A673 (cell line): ENCODE results near the gene DROSHA. TPM values are rescaled to one million over a fixed set of nuclear protein-coding genes. Genes with fewer than 3 reads are reported as not detected.

Experiments used
- BruUV-seq: library from RNA; stranded (reverse); fragments of 400-500 nt; replicated peaks from 2 replicates; lab custom pipeline; 2021; lab: Mats Ljungman, UMichigan
- CTCF ChIA-PET: fragments of 300-600 bp; sonication (Branson Sonifier 250); formaldehyde crosslinking; loops from one replicate; lab custom pipeline; 2022; ENCODE audit warnings: antibody characterized with exemption; lab: Charles Lee
- POLR2A ChIA-PET: fragments of 300-600 bp; sonication (Branson Sonifier 250); formaldehyde crosslinking; loops from one replicate; lab custom pipeline; 2022; ENCODE audit warnings: antibody characterized with exemption; ENCODE audit not compliant: low non-redundant PET; lab: Charles Lee
- DNase-seq: peaks from one replicate; pipeline ENCODE4 v3.0.0-alpha.2; 2015; ENCODE audit warnings: low spot score
- H3K27ac ChIP-seq: fragments of 200-600 bp; sonication (generic); 2 replicates; pipeline ENCODE4 v1.5.1; 2016; ENCODE audit warnings: mixed run types, low read depth, mild to moderate bottlenecking, mixed read lengths, antibody characterized with exemption, low read length; ENCODE audit not compliant: poor library complexity, severe bottlenecking
- H3K27me3 ChIP-seq: fragments of 200-600 bp; sonication (generic); replicated peaks from 2 replicates; pipeline ENCODE4 v1.6.1; 2017; ENCODE audit warnings: mixed run types, low read depth, mild to moderate bottlenecking, mixed read lengths, antibody characterized with exemption, low read length; ENCODE audit not compliant: insufficient read depth, poor library complexity
- H3K36me3 ChIP-seq: fragments of 200-600 bp; sonication (generic); 2 replicates; pipeline ENCODE4 v1.6.1; 2016; ENCODE audit warnings: mixed run types, mild to moderate bottlenecking, mixed read lengths, antibody characterized with exemption, low read length; ENCODE audit not compliant: insufficient read depth, poor library complexity, severe bottlenecking
- H3K4me1 ChIP-seq: fragments of 200-600 bp; sonication (generic); 2 replicates; pipeline ENCODE4 v1.6.1; 2017; ENCODE audit warnings: mixed run types, mild to moderate bottlenecking, mixed read lengths, antibody characterized with exemption, low read length; ENCODE audit not compliant: insufficient read depth, poor library complexity, severe bottlenecking
- H3K4me3 ChIP-seq: fragments of 200-600 bp; sonication (generic); 2 replicates; pipeline ENCODE4 v1.5.1; 2016; ENCODE audit warnings: low read depth, mixed run types, mild to moderate bottlenecking, mixed read lengths, low read length; ENCODE audit not compliant: poor library complexity, severe bottlenecking
- H3K9me3 ChIP-seq: fragments of 200-600 bp; sonication (generic); 2 replicates; pipeline ENCODE4 v1.6.1; 2016; ENCODE audit warnings: mixed run types, low read depth, mild to moderate bottlenecking, mixed read lengths, antibody characterized with exemption, low read length; ENCODE audit not compliant: poor library complexity, severe bottlenecking
- EZH2 ChIP-seq: fragments of 200-600 bp; sonication (generic); IDR thresholded peaks from 2 replicates; pipeline ENCODE4 v1.6.1; 2017; ENCODE audit warnings: borderline replicate concordance, low read depth, mild to moderate bottlenecking, mixed read lengths, antibody characterized with exemption, low read length; ENCODE audit not compliant: poor library complexity, severe bottlenecking
- intact Hi-C: fragments of 100-400 bp; cut with micrococcal nuclease; formaldehyde crosslinking; loops from one replicate; pipeline ENCODE4 v1.10.0; 2022; ENCODE audit not compliant: unreplicated experiment
- total RNA-seq: library from RNA; stranded (reverse); gene quantifications from 2 replicates; pipeline ENCODE4 v1.2.3, GENCODE V29; 2021
- TF ChIP-seq, protein P1 (sequence below): fragments of 300-800, 200-600 bp; sonication (generic); conservative IDR thresholded peaks from 2 replicates; pipeline ENCODE4 v1.5.1; 2017; ENCODE audit warnings: low read depth, mild to moderate bottlenecking, antibody characterized with exemption, low read length, moderate library complexity, mixed read lengths

DROSHA gene
- total RNA-seq, 1 experiment from 2014 or later: 143 TPM

DNA sequence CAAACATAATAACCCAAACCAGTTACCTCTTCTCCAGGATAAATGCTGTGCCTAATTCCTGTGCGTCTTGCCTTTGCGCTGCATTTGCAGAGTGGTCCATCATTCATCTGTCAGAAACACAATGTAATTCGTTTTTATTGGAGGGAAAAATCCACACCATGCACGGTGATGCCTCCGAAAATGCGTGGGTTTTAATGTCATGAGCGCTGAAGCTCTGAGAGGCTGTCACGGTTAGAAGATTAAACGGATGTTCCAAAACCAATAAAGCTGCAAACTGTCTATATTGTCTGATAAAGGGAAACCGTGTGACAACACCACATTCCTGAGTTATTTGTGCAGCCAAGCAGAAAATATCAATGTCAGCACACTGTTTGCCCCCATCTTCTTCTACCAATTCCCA lies 27.4 kb downstream of the DROSHA start:
- CTCF ChIA-PET: no interaction called here
- Histone ChIP-seq H3K27ac (peak overlapping the region; percentile 13), H3K4me3 (no peak overlapping the region), H3K36me3 (peaks cover 59% of the 10 kb centered on the region), H3K27me3 (no peaks in the 10 kb centered on the region), H3K4me1 (peaks cover 13% of the 10 kb centered on the region), H3K9me3 (no peaks in the 10 kb centered on the region)
- peak; percentile 69 for DNase-seq
- intact Hi-C loops: no loop called here
- no peak for TF ChIP-seq EZH2
- TF ChIP-seq, protein P1, sequence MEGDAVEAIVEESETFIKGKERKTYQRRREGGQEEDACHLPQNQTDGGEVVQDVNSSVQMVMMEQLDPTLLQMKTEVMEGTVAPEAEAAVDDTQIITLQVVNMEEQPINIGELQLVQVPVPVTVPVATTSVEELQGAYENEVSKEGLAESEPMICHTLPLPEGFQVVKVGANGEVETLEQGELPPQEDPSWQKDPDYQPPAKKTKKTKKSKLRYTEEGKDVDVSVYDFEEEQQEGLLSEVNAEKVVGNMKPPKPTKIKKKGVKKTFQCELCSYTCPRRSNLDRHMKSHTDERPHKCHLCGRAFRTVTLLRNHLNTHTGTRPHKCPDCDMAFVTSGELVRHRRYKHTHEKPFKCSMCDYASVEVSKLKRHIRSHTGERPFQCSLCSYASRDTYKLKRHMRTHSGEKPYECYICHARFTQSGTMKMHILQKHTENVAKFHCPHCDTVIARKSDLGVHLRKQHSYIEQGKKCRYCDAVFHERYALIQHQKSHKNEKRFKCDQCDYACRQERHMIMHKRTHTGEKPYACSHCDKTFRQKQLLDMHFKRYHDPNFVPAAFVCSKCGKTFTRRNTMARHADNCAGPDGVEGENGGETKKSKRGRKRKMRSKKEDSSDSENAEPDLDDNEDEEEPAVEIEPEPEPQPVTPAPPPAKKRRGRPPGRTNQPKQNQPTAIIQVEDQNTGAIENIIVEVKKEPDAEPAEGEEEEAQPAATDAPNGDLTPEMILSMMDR: no peak
- POLR2A ChIA-PET: no interaction called here
- no TSS peak for BruUV-seq

DNA sequence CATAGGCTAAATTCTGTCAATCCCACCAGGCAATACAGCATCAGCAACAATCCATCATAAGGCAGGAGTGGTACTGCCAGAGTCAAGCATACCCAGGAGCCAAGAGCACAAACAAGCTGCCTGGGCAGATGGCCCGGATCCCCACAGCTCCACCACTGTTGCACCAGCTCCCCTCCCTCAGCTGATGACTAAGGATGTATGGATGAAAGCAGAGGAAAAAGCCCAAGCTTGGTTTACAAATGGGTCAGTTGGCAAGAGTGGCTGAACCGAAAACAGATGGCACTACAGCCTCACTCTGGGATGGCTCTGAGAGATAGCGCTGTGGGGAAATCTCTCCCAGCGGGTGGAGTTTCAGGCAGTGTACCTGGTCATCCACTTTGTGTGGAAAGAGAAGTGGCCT lies 29.4 kb downstream of the DROSHA start:
- ChIA-PET CTCF (no interaction called here), POLR2A (no interaction called here)
- no peak for DNase-seq
- no peaks in the 10 kb centered on the region for H3K27me3 ChIP-seq
- peaks cover 13% of the 10 kb centered on the region for H3K4me1 ChIP-seq
- H3K27ac ChIP-seq: no peak overlapping the region
- TF ChIP-seq EZH2: no peak
- TF ChIP-seq, protein P1: no peak
- BruUV-seq: no TSS peak
- no peaks in the 10 kb centered on the region for H3K9me3 ChIP-seq
- intact Hi-C loops: no loop called here
- H3K36me3 ChIP-seq: peaks cover 60% of the 10 kb centered on the region
- no peak overlapping the region for H3K4me3 ChIP-seq

DNA sequence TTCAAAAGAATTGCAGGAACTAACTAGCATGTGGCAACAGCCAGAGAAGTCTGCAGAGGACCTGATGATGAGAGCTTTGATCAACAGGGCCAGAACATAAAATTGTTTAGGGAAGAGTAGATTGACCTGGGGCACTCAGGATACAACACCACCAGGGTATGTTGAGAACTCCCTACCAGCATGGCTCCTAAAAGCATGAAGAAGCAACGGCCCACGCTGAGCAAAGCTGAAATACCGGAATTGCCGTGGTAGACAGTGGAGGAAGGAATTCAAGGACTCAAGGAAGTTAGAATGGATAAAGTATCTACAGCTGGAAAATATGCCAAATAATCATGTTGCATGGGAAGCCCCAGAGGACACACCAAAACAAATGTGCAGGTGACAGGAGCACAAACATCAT lies 31.6 kb downstream of the DROSHA start:
- H3K4me3 ChIP-seq: no peak overlapping the region
- no peaks in the 10 kb centered on the region for H3K9me3 ChIP-seq
- H3K27ac ChIP-seq: no peak overlapping the region
- peaks cover 11% of the 10 kb centered on the region for H3K4me1 ChIP-seq
- intact Hi-C loops: no loop called here
- DNase-seq: no peak
- H3K27me3 ChIP-seq: no peaks in the 10 kb centered on the region
- CTCF ChIA-PET: no interaction called here
- TF ChIP-seq EZH2: no peak
- TF ChIP-seq, protein P1: no peak
- peaks cover 74% of the 10 kb centered on the region for H3K36me3 ChIP-seq
- POLR2A ChIA-PET: no interaction called here
- BruUV-seq: no TSS peak
